Prostate gland (tissue), 2 donors: ENCODE measurements around the gene SFMBT1.

Experiments used
- CTCF ChIP-seq, 4 experiments: fragments of 200-600 bp in 2 of 4; fragments of 450-650 bp in 2 of 4; sonication (generic) in 2 of 4; IDR thresholded peaks; 1 replicate in 3 of 4; 2 replicates in 1 of 4; pipeline ENCODE4 v1.5.1; 2016 to 2019; ENCODE audit warnings: antibody characterized with exemption in 4 of 4, mild to moderate bottlenecking in 2 of 4, moderate library complexity in 2 of 4
- POLR2A ChIP-seq: fragments of 450-650 bp; IDR thresholded peaks from one replicate; pipeline ENCODE4 v1.6.1; 2016; ENCODE audit warnings: antibody characterized with exemption, mild to moderate bottlenecking
- POLR2AphosphoS5 ChIP-seq: sonication (generic); formaldehyde crosslinking; IDR thresholded peaks from one replicate; pipeline ENCODE4 v1.6.1; 2017; ENCODE audit warnings: antibody characterized with exemption

- TF ChIP-seq CTCF (IDR thresholded peaks at IDR 0.05) = no peak
- TF ChIP-seq POLR2A = no peak
- TF ChIP-seq POLR2AphosphoS5 = no peak
Observed at GRCh38 chr3:52894756-52895155, 151.1 kb downstream of the SFMBT1 start.
